H9 (cell line): ENCODE measurements around the gene PATL1. TPM values are rescaled to one million over a fixed set of nuclear protein-coding genes. Genes with fewer than 3 reads are reported as not detected.

ENCODE experiments used
- DNase-seq: peaks from one replicate; pipeline ENCODE4 v3.0.0-alpha.2; 2017
- H2AFZ ChIP-seq: one replicate; pipeline ENCODE4 v1.6.1; 2013; ENCODE audit warnings: mild to moderate bottlenecking, low read length, control low read depth, moderate library complexity
- H2AK5ac ChIP-seq: 2 replicates; pipeline ENCODE4 v1.6.1; 2013; ENCODE audit warnings: low read length, control low read depth, mixed read lengths; ENCODE audit not compliant: insufficient read length
- H2BK120ac ChIP-seq: one replicate; pipeline ENCODE4 v1.6.1; 2013; ENCODE audit warnings: low read depth, mild to moderate bottlenecking, low read length, control low read depth, inconsistent platforms; ENCODE audit not compliant: poor library complexity, severe bottlenecking
- H2BK12ac ChIP-seq: 2 replicates; pipeline ENCODE4 v1.6.1; 2013; ENCODE audit warnings: low read length, control low read depth, mixed read lengths, low read depth; ENCODE audit not compliant: insufficient read length
- H2BK15ac ChIP-seq: 2 replicates; pipeline ENCODE4 v1.6.1; 2013; ENCODE audit warnings: low read depth, low read length, control low read depth
- H2BK20ac ChIP-seq: one replicate; pipeline ENCODE4 v1.6.1; 2013; ENCODE audit warnings: low read depth, mild to moderate bottlenecking, low read length, control low read depth, inconsistent platforms; ENCODE audit not compliant: poor library complexity, severe bottlenecking
- H2BK5ac ChIP-seq: 2 replicates; pipeline ENCODE4 v1.6.1; 2013; ENCODE audit warnings: low read length, control low read depth, mixed read lengths; ENCODE audit not compliant: insufficient read length
- H3K14ac ChIP-seq: 2 replicates; pipeline ENCODE4 v1.6.1; 2013; ENCODE audit warnings: low read length, control low read depth; ENCODE audit not compliant: insufficient read depth
- H3K18ac ChIP-seq: 2 replicates; pipeline ENCODE4 v1.6.1; 2013; ENCODE audit warnings: low read depth, mild to moderate bottlenecking, mixed read lengths, low read length, control low read depth; ENCODE audit not compliant: insufficient read length
- H3K23ac ChIP-seq: 2 replicates; pipeline ENCODE4 v1.6.1; 2013; ENCODE audit warnings: low read length, control low read depth, mixed read lengths, low read depth; ENCODE audit not compliant: insufficient read length
- H3K23me2 ChIP-seq: 2 replicates; pipeline ENCODE4 v1.6.1; 2013; ENCODE audit warnings: low read depth, mild to moderate bottlenecking, mixed read lengths, low read length, control low read depth; ENCODE audit not compliant: insufficient read length, poor library complexity, severe bottlenecking
- H3K27ac ChIP-seq: 2 replicates; pipeline ENCODE4 v1.5.1; 2013; ENCODE audit warnings: low read length, control low read depth, mixed read lengths, low read depth; ENCODE audit not compliant: insufficient read length
- H3K27me3 ChIP-seq: 2 replicates; pipeline ENCODE4 v1.6.1; 2013; ENCODE audit warnings: low read length, control low read depth, inconsistent platforms; ENCODE audit not compliant: insufficient read depth
- H3K4ac ChIP-seq: 2 replicates; pipeline ENCODE4 v1.6.1; 2013; ENCODE audit warnings: low read depth, mild to moderate bottlenecking, control low read depth, inconsistent platforms, low read length, moderate library complexity
- H3K4me1 ChIP-seq: 2 replicates; pipeline ENCODE4 v1.6.1; 2013; ENCODE audit warnings: low read length, control low read depth, inconsistent platforms; ENCODE audit not compliant: insufficient read depth
- H3K4me2 ChIP-seq: 2 replicates; pipeline ENCODE4 v1.6.1; 2013; ENCODE audit warnings: low read length, control low read depth, mixed read lengths; ENCODE audit not compliant: insufficient read length, insufficient read depth
- H3K56ac ChIP-seq: 2 replicates; pipeline ENCODE4 v1.6.1; 2013; ENCODE audit warnings: low read depth, mild to moderate bottlenecking, mixed read lengths, low read length, control low read depth; ENCODE audit not compliant: insufficient read length
- H3K79me1 ChIP-seq: 2 replicates; pipeline ENCODE4 v1.6.1; 2013; ENCODE audit warnings: low read depth, mild to moderate bottlenecking, moderate library complexity, low read length, control low read depth, inconsistent platforms; ENCODE audit not compliant: insufficient read depth, poor library complexity, severe bottlenecking
- H3K79me2 ChIP-seq: 2 replicates; pipeline ENCODE4 v1.6.1; 2013; ENCODE audit warnings: low read length, control low read depth, inconsistent platforms; ENCODE audit not compliant: insufficient read depth
- H3K9ac ChIP-seq: 2 replicates; pipeline ENCODE4 v1.6.1; 2013; ENCODE audit warnings: low read length, control low read depth, mixed read lengths; ENCODE audit not compliant: insufficient read length; ENCODE audit errors: extremely low read depth
- H3K9me3 ChIP-seq: one replicate; pipeline ENCODE4 v1.6.1; 2013; ENCODE audit warnings: low read depth, low read length, inconsistent platforms; ENCODE audit not compliant: control insufficient read depth
- H3T11ph ChIP-seq: one replicate; pipeline ENCODE4 v1.6.1; 2013; ENCODE audit warnings: mild to moderate bottlenecking, low read length, control low read depth, inconsistent platforms
- H4K20me1 ChIP-seq: one replicate; pipeline ENCODE4 v1.6.1; 2013; ENCODE audit not compliant: control insufficient read depth, insufficient read length, insufficient read depth
- H4K5ac ChIP-seq: 2 replicates; pipeline ENCODE4 v1.6.1; 2013; ENCODE audit warnings: low read depth, mild to moderate bottlenecking, mixed read lengths, low read length, control low read depth; ENCODE audit not compliant: insufficient read length
- H4K8ac ChIP-seq: replicated peaks from 2 replicates; pipeline ENCODE4 v1.6.1; 2013; ENCODE audit warnings: low read length, control low read depth, mixed read lengths, low read depth; ENCODE audit not compliant: insufficient read length
- H4K91ac ChIP-seq: 2 replicates; pipeline ENCODE4 v1.6.1; 2013; ENCODE audit warnings: low read depth, mild to moderate bottlenecking, moderate library complexity, mixed read lengths, low read length, control low read depth; ENCODE audit not compliant: insufficient read length
- H3K27ac Mint-ChIP-seq, 3 experiments: 2 replicates in 2 of 3; 3 replicates in 1 of 3; pipeline ENCODE4 v1.8.0; 2020 to 2021; ENCODE audit warnings: mixed read lengths in 3 of 3, mild to moderate bottlenecking in 1 of 3, moderate library complexity in 1 of 3
- H3K27me3 Mint-ChIP-seq: 2 replicates; pipeline ENCODE4 v1.8.0; 2021; ENCODE audit warnings: low read depth, mild to moderate bottlenecking, moderate library complexity, mixed read lengths
- H3K36me3 Mint-ChIP-seq, 3 experiments: 2 replicates in 2 of 3; 3 replicates in 1 of 3; pipeline ENCODE4 v1.8.0; 2020 to 2021; ENCODE audit warnings: low read depth in 3 of 3, mixed read lengths in 3 of 3; ENCODE audit not compliant: insufficient read depth in 1 of 3
- H3K4me1 Mint-ChIP-seq, 2 experiments: 2 replicates each; pipeline ENCODE4 v1.8.0; 2020; ENCODE audit warnings: mixed read lengths in 2 of 2
- H3K4me3 Mint-ChIP-seq, 2 experiments: 2 replicates in 1 of 2; 3 replicates in 1 of 2; pipeline ENCODE4 v1.8.0; 2020 to 2021; ENCODE audit warnings: mild to moderate bottlenecking in 2 of 2, mixed read lengths in 2 of 2, moderate library complexity in 1 of 2
- H3K9me3 Mint-ChIP-seq, 2 experiments: 2 replicates in 1 of 2; 3 replicates in 1 of 2; pipeline ENCODE4 v1.8.0; 2020; ENCODE audit warnings: mild to moderate bottlenecking in 2 of 2, mixed read lengths in 2 of 2, moderate library complexity in 1 of 2
- WGBS: extraction: QIAGEN DNeasy Blood & Tissue Kit; methylation state at CpG from one replicate; pipeline ENCODE4 v1.1.7; 2013; ENCODE audit warnings: missing lambda C conversion rate, low lambda C conversion rate, mixed read lengths; ENCODE audit not compliant: insufficient read length; ENCODE audit errors: extremely low coverage; 5-methylcytosine and 5-hydroxymethylcytosine counted together
- total RNA-seq: library from RNA; stranded (reverse); gene quantifications from 2 replicates; pipeline ENCODE4 v1.2.1, GENCODE V29; 2021
- TF ChIP-seq, protein P1 (sequence below): fragments of 200-600 bp; sonication (generic); conservative IDR thresholded peaks from 3 replicates; pipeline ENCODE4 v1.8.0; 2021; ENCODE audit warnings: antibody characterized with exemption, mild to moderate bottlenecking

The PATL1 gene
- total RNA-seq, 1 experiment from 2014 or later = 31.4 TPM

DNA sequence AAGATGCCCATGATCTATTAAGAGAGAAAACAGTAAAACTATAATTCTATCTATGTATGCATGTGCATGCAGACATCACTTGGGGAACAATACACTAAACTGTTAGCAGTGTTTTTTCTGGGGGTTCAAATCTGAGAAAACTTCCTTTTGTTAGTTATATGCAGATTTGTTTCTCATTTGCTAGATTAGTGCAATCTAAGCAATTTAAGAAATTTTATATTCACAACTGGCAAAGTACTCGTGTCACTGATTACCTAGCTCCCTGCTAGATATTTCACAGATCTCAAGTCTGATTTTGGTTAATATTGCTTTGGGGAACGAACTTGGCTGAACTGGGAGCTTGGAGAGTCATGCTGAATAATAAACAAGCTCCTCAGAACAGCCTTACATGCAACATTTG lies 38.3 kb downstream of the PATL1 start:
- no peak overlapping the region for H4K91ac ChIP-seq
- no peak overlapping the region for H3K9ac ChIP-seq
- no peak overlapping the region for H2AFZ ChIP-seq
- no peak overlapping the region for H3K4me3 Mint-ChIP-seq
- no CpG with 5 or more reads among the region's 2 CpGs for WGBS
- H2AK5ac ChIP-seq = no peak overlapping the region
- no peaks in the 10 kb centered on the region for H3K79me1 ChIP-seq
- H3K23ac ChIP-seq = no peak overlapping the region
- no peaks in the 10 kb centered on the region; the same call in 1 of the 2 replicates for H3K4me1 ChIP-seq
- no peak overlapping the region; a peak in 1 of 7 replicates for H3K27ac Mint-ChIP-seq
- H4K8ac ChIP-seq = no peak overlapping the region
- H3K27ac ChIP-seq = no peak overlapping the region
- H3K14ac ChIP-seq = no peak overlapping the region
- no peak overlapping the region for H3T11ph ChIP-seq
- H3K18ac ChIP-seq = no peak overlapping the region
- no peaks in the 10 kb centered on the region for H3K9me3 ChIP-seq
- H2BK5ac ChIP-seq = no peak overlapping the region
- TF ChIP-seq, protein P1, sequence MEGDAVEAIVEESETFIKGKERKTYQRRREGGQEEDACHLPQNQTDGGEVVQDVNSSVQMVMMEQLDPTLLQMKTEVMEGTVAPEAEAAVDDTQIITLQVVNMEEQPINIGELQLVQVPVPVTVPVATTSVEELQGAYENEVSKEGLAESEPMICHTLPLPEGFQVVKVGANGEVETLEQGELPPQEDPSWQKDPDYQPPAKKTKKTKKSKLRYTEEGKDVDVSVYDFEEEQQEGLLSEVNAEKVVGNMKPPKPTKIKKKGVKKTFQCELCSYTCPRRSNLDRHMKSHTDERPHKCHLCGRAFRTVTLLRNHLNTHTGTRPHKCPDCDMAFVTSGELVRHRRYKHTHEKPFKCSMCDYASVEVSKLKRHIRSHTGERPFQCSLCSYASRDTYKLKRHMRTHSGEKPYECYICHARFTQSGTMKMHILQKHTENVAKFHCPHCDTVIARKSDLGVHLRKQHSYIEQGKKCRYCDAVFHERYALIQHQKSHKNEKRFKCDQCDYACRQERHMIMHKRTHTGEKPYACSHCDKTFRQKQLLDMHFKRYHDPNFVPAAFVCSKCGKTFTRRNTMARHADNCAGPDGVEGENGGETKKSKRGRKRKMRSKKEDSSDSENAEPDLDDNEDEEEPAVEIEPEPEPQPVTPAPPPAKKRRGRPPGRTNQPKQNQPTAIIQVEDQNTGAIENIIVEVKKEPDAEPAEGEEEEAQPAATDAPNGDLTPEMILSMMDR = no peak
- H3K23me2 ChIP-seq = no peaks in the 10 kb centered on the region
- no peaks in the 10 kb centered on the region for H3K36me3 Mint-ChIP-seq
- no peak overlapping the region for H4K5ac ChIP-seq
- no peak overlapping the region for H2BK15ac ChIP-seq
- H3K4me1 Mint-ChIP-seq = peaks cover 22% of the 10 kb centered on the region in 2 experiments
- no peak overlapping the region for H3K4ac ChIP-seq
- H3K27me3 Mint-ChIP-seq = no peaks in the 10 kb centered on the region
- H3K9me3 Mint-ChIP-seq = no peaks in the 10 kb centered on the region; a peak in 1 of 5 replicates
- H2BK20ac ChIP-seq = no peak overlapping the region
- no peaks in the 10 kb centered on the region for H3K27me3 ChIP-seq
- H3K4me2 ChIP-seq = no peak overlapping the region
- H2BK120ac ChIP-seq = no peak overlapping the region
- no peak overlapping the region for H3K56ac ChIP-seq
- H3K79me2 ChIP-seq = no peaks in the 10 kb centered on the region
- no peak for DNase-seq
- no peak overlapping the region for H2BK12ac ChIP-seq
- H4K20me1 ChIP-seq = no peaks in the 10 kb centered on the region
